Measurements from ENCODE around the gene C16orf96. TPM values are rescaled to one million over a fixed set of nuclear protein-coding genes. Genes with fewer than 3 reads are reported as not detected.
A peak's percentile ranks its signal among the peaks of the same experiment; 100 is the strongest.

Gene C16orf96
- total RNA-seq, 1 donor from 2014 or later = 0.11 TPM

DNA sequence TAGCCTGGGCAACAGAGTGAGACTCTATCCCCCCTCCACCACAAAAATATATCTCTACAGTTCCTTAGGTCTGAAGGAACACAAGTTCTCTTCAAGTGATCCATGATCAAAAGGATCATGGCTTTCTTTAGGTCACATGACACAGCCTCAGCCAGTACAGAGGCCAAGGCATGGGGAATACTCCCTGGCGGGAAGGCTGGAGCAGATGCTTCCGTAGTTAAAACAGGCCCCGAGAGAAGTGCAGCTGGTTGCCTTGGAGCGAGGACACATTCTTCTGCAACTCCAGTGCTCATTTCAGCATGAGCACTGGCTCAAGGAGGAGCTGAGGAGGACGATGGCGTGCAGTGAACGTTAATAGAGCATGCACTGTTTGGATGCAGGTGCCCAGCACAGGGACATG is 31.1 kb upstream of the C16orf96 start:
- no peak for DNase-seq (ENCODE audit: low read depth)

DNA sequence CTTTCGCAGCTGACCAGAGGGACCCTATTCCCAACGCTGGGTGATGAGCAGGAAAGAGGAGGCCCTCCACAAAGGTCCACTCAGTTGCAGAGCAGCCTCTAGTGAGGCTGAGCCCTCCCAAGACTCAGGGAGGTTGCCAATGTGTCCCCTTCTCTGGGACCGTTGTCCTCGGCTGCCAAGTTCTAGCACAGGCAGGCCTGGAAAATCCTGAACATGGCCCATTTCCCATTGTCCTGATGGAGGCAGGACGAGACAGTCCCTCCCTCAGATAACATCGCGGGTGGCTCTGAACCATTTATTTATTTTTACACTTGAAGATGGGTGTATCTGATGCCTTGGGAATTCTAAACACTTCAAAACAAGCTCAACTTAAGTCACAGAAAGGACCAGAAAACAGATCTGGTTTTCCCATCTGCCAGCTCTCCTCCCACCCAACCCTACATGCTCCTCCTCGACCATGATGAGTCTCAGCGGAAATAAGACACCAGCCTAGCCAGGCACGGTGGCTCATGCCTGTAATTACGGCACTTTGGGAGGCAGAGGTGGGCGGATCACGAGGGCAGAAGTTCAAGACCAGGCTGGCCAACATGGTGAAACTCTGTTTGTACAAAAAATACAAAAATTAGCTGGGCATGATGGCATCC is 30.4 kb upstream of the C16orf96 start:
- DNase-seq (ENCODE audit: low read depth) = no peak

DNA sequence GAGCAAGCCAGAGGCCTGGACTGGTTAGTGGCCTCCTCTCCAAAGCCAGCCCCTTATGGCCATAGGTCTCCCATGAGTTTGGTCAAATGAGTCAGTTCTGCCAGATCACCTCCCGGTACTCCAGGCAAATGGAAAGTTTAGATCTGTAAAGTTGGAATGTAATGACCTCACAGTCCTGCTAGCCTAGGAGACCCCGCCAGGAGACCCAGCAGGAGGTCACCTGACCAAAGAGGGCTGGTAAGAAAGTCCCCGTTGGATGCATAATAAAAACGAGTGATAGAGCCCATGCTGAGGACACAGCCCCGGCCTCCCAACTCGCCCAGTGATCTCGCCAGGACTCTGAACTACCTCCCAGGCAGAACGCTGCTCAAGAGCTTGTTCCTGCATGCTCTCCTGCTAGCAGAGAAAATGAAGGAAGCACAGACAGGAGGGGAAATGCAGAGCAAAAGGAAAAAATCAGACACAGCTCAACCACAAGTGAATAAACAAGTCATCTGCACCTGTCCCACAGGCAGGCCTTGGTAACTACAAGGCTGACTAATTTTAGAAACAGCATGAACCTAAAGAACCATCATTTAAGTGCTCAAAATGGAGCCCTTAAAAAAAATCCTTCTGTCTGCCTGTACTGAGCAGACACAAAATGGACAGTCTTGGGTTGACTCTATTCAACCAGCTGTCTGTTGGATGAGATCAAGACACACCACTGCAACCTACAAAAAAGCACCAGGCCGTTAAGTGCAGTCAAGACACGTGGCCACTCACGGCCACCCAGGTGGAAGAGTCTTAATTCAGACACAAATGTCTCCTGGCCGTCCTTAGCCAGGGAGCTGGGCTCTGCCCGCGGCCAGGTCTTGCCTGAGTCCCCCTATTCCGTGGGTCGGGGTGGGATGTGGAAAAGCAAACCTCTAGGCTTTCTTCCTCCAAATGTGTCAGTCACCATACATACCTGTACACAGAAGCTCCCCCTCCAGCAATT is 26.8 kb upstream of the C16orf96 start:
- peak; percentile 79 for DNase-seq (ENCODE audit: low read depth)

DNA sequence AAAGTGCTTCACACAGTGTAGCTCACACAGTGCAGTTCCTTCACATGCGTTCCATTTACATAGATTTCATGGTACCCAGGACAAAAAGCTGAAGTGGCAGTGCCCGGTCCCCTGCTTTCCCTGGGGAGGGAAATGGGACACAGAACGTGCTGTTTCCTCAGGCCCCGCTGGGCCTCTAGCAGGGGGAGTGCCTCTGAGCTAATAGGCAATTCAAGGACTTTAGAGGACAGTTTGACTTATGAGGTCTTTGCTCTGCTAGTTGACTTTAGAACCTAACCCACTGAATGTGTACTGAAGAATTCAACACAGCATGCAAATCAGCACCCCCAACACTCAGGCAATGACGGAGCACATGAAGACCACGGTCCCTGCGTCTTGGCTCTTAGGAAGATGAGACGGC is 24.3 kb upstream of the C16orf96 start:
- no peak for DNase-seq (ENCODE audit: low read depth)

DNA sequence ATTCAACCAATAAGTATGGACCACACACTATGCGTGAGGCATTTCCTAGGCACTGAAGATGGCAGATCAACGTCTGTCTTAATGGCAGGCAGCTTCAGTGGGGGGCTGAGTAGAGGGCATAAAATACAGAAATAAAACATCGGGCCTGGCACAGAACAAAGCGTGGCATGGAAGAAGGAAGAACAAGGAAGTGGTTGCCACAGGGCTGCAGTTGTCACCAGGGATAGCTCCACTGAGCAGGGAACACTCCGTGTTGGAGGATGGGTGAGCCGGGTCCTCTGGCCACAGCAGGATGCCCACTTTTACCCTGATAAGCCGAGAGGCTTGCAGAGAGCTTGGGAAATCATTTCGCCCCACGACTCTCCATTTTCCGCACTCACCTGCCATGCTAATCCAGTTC is 23.9 kb upstream of the C16orf96 start:
- no peak for DNase-seq (ENCODE audit: low read depth)

DNA sequence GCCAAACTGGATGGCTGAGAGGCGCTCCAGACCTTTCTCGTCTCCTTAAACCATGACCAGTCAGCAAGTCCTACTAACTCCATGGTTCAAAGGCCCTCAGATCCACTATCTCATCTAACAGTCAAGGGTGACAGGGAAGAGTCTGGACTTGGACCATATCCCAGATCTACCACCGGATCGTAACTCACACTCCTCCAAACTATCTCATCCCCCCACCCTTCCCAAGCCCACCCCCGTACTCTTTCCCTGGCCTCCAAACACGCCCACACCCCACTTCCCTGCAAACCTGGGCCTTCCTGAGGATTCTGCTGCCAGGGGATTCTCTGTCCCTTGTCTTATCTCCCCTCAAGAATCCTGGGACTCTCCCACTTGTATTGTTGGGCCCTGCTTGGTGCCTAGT is 22.6 kb upstream of the C16orf96 start:
- DNase-seq (ENCODE audit: low read depth) = no peak

DNA sequence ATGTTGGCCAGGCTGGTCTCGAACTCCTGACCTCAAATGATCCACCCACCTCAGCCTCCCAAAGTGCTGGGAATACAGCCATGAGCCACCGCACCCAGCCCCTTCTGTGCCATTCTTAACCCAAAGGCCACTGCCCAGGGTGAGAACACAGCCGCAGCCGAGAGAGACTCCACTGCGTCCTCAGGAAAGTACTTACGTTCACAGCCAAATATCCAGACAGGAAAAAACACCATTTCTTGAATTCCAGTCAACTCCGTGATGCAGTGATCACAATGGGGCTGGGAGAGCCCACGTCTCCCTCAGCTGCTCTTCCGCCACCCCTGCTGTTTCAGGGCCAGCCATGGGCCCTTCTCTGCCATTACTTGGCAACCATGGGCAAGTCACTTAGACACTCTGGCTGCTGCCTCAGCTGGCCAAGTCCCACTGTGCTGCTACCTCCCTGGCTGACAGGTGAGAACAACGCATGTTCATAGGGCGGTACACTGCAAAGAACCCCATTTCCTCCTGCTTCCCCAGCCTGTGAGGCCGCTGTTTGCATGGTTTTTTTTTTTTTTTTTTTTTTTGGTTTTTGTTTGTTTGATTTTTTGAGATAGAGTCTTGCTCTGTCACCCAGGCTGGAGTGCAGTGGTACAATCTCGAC is 21.9 kb upstream of the C16orf96 start:
- DNase-seq (ENCODE audit: low read depth) = no peak

DNA sequence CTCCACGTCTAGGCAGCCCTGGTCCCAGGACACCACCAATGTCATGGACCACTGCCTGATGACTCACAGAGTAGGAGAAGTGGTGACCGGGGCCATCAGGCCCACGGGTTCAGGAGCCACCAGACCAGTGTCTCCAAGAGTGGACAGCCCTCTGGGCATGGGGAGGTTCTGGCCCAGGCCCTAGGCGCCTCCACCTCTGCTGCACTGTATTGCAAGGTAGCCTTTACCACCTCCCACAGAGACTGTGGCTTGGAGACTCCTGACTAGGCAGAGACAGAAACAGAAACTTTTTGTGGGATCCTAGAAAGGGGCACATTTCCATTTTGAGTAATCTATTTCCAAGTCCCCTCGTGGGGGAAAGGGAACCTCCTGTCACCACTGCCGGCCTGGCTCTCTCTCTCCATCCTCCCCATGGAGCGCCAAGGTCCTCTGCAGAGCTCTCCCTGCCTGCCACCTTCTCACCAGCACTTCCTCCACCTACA is 20.5 kb upstream of the C16orf96 start:
- DNase-seq (ENCODE audit: low read depth) = no peak

DNA sequence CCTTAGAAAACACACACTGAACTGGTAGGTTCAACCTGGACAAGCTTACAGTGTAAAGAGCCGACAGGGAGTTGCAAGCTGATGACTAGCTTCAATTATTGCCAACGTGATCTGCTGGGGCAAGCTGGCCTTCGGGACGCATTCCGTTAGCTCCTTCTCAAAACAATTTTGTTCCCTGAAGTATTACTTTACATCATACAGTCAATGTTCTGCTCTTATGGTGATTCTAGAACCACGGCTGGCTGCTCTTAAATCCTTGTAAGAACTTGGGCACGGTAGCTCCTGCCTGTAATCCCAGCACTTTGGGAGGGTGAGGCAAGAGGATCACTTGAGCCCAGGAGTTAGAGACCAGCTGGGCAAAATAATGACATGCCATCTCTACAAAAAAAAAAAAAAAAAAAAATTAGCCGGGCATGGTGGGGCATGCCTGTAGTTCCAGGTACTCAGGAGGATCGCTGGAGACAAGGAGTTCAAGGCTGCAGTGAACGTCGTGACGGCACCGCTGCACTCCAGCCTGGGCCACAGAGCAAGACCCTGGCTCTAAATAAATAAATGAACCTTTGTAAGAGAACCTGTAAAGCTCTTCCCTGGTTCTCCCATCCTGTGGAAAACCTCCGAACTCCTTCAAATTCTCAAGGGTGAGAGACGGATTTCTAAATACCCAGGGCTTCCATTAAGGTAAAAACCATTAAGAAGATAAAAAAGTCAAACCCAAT is 19.6 kb upstream of the C16orf96 start:
- no peak for DNase-seq (ENCODE audit: low read depth)

DNA sequence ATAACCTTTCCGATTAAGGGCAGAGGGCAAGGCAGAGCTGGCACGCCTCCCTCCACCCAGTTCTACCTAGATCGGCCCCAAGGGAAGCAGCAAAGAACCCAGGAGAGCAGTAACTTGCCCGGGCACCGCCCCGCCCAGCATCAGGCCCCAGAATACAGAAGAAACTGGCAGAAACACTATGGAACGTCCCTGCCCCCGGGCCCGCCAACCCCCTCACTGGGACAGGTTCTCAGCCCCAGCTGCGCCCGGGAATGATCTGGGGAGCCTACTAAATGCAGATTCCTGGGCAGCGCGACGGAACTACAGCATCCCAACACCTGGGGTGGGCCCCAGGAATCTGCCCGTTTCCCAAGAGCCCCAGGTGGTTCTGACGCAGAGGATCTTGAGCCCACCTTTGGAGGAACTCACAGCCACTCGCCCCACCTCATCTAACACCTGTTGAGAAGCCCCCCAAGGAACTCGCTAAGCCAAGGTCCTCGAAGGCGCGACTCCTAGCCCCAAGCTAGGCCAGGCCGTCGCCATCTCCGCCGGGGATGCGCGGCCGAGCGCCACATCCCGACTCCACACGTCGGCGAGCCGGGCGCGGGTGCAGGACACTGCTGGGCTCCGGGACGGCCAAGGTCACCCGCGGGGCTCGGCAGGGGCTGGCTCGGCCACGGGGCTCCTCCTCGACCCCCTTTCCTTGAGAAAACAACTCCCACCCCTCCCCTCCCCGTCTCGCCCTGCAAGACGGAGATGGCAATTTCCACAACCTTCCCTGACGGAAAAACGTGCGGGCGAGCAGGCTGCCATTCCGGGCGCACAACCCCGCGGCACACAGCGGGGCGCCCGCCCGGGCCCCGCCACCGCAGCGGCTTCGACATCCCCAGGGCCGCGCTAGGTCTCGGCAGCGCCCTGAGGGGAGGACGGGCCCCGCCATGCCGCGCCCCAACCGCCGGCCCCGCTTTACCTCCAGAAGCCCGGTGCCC is 18.5 kb upstream of the C16orf96 start:
- DNase-seq (ENCODE audit: low read depth) = no peak

DNA sequence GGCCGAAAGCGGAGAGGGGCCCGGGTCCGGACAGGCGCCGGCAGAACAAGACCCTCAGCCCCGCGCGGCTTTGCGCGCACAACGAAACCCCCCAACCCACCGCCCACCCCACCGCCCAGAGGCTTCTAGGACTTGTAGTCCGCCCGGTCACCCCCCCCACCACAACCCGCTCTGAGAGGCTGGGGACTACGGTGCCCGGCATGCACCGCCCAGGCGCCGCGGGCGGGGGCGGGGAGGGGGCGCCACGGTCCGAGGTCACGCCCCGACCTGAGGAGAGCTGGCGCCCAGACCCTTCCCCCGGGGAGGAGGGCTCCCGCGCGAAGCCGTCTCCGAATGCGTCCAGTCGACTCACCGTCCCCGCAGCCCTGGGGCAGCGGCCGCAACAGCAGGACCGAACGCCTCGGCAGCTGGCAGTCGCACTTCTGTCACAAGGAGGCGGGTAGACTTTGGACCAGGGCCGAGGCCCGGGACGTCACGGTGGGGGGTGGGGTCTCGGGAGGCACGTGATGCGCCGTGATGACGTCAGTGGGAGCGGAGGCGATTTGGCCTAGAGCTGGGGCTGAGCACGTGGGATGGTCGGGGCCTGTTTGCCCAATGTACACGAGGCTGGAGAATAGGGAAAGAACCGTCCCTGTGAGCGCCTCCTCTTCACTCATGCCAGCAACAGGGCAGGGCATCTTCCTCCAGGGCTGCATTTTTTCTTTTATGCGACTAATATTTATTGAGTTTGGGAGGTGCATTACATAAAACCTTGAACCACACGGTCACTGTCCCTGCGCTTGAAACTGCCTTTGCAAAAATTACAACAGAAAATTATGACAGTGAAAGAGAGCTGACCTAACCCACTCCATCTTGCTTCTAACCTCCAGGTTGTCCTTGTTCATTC is 17.5 kb upstream of the C16orf96 start, which contains the start of gene CDIP1:
CDIP1 (minus strand) TSS at position 424 of the 886 bp plus-strand sequence. CDS start 24,643 bp downstream, outside the sequence.
- peak; percentile 98 for DNase-seq (ENCODE audit: low read depth)

DNA sequence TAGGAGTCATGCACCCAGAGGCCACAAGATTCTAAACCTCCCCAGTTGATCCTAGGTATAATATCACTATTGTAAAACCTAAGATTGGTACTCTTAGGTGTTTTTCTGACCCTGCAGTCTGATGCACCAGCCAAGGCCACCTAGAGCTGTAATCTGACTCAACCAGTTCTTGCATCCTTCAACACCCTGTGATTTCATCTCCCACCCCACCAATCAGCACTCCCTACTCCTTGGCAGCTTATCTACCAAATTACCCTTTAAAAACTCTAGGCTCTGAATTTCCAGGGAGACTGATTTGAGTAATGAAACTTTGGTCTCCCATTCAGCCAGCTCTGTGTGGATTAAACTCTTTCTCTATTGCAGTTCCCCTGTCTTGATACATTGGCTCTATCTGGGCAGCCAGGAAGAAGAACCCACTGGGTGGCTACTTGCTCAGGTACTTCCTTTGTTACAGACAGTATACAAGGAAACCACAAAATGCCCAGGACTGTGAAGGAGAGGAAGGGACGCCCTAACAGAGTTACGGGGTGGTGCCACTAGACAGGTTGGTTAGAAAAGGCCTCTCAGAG is 16.3 kb upstream of the C16orf96 start:
- DNase-seq (ENCODE audit: low read depth) = no peak

DNA sequence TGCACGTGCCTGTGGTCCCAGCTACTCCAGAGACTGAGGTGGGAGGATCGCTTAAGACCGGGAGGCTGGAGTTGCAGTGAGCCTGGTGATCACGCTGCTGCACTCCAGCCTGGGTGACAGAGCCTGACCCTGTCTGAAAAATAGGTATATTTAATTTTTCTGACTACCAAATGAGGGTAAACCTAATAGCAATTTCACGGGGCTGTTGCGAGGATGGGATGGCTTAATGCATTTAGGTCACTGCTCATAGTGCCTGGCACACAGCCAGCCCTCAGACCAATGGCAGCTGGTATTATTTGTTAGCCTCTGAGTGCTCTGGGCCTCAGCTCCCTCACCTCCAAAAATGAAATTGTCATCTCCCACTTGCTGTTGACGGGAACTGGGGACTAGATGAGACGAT is 11.7 kb upstream of the C16orf96 start:
- peak; percentile 60 for DNase-seq (ENCODE audit: low read depth)

DNA sequence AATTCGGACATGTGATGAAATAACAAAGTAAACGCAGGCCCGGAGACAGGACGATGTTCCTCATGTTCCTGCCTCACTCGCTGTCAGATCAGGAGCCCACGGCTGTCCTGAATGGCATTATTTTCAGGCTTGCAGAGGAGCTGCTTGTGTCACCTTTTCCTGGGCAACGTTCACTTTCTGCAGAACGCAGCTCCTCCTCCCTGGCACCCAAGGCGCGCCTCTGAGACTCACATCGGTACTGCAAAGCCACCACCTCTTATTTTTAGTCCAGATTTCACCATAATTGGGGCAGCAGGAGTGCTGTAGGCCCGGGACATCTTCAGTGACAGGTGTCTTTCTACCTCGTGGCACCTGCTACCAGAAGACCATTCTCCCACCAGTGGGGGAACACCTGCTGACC is 8.0 kb upstream of the C16orf96 start:
- DNase-seq (ENCODE audit: low read depth) = no peak

DNA sequence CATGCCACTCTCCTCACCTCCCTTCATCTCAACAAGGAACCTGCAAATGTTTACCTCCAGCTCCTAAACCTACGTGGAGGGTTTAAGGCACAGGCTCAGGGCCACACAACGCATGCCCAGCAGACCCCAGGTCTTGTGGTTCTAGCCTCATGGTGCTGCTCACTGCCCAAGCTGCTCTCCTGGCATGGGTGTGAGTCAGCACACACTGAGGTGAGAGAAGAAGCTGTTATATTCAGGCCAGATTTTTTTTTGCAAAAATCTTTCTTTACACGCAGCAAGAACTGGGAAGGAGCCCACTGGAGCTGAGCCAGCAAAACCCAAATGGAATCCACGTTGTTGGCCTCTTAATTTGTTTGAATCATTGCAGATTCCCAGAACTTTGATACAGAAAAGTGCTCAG is 5.5 kb upstream of the C16orf96 start:
- DNase-seq (ENCODE audit: low read depth) = no peak

DNA sequence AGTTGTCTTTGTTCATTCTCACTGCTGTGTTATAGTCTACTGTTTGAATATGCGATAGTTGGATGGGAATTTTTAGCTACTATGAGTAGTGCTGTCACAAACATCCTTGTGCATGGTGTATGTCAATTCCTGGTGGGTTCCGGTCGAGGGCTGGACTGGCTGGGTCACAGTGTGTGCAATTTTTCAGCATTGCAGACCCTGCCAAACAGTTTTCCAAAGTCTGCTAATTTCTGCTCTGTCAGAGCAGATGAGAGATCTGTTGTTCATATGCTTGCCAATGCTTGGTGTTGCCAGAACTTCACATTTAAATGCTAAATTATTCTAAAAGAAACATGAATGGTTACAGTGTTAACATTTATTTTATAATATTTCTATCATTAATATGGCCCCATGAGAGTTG is 3.6 kb upstream of the C16orf96 start:
- no peak for DNase-seq (ENCODE audit: low read depth)

DNA sequence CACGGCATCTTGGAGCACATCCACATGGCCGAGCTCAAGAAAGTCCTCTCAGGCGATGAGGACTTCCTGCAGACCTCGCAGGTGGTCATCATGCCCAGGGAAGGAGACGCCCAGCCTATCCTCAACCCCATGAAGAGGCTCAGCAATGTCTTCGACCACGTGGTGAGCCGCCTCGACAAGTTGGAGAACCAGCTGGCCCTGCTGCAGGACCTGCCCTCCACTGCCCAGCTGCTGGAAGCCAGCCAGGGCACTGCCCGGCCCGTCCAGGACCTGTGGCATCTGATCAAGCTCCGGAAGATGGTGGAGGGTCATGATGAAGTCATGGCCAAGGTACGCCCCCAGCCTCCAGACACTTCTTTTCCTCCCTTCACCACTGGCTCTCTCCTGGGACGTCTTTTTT is 440 bp downstream of the C16orf96 start:
- no peak for DNase-seq (ENCODE audit: low read depth)

DNA sequence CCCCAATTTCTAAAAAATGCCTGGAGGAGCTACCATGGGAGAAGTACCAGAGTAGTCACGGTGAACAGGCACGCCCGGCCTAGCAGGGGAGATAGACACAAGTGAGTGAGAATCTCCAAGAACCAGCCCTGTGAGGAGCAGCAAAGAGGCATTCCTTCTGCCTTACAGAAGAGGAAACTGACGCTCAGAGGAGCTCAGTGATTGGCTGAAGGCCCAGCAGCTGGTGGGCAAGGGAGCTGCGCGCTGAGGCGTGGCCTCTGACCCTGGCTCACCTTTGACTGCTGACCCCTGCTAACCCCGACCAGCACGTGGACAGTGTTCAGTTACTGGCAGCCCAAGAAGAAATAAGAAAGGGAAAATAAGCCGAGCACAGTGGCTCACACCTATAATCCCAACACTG is 1.8 kb downstream of the C16orf96 start:
- no peak for DNase-seq (ENCODE audit: low read depth)

DNA sequence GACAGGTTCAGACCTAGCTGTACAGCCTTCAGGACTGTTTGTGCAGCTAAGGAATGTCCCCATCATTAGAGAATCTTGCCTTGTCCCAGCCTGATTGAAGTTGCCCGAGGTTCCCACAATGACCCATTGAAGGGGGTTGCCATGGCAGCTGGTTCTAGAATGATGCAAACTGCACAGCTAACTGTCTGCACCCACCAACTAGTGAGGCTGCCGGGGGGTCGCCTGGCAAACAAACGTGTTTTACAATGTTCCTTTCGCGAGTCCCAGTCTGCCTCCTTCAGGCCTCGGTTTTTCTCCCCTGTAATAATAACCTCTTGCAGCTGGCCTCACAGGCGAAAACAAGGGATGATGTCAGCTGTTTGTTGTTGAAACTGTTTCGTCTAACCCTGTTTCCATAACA is 5.5 kb downstream of the C16orf96 start:
- no peak for DNase-seq (ENCODE audit: low read depth)
